Measurements from ENCODE around the gene PPP2R2D. TPM values are rescaled to one million over a fixed set of nuclear protein-coding genes. Genes with fewer than 3 reads are reported as not detected.

The PPP2R2D gene
- total and polyA plus RNA-seq, 4 donors, result 15.6 to 51.4 (median 22.0) TPM

DNA sequence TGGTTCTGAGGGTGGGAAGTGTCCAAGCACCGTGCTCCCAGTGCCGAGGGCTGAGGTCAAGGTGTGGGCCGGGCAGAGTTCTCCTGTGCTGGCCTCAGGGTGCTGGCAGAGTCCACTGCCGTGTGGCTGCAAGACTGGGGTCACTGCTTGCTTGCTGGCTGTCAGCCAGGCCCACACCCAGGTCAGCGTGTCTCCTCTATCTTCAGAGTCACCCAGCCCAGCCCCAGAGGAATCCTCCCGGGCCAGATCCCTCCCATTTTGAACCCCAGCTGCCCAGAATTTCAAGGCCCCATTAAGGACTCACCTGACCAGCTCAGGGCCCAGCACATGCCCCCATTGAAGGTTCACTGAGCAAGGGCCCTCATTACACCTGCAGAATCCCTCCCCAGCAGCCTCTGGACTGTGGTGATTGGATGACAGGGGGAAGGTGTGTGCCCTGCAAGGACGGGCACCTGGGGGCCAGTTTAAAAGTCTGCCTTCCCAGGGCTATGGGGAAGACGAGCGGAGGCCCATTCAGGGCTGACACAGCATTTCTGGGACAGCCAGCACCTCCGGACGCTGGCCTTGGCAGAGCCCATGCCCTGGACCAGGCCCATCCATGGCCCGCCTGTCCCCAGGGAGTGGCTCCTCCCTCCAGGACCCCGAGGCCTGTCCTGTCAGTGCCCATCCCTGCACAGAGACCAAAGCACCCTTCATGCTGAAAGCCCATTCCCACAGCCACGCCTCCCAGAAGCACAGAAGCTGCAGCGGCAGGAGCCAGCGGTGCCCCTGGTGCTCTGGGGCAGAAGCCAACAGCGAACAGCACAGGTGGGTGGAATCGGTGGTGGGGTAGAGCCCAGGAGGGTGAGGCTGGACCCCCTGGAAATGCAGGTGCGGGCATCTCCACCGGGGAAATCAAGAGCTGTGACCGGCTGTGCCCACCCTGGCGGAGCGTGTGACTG is 45.1 kb upstream of the PPP2R2D start:
- no peaks in the 10 kb centered on the region for H3K4me1 ChIP-seq (ENCODE audit: control insufficient read depth in 5 of 5, insufficient read depth in 5 of 5, low read length in 5 of 5)
- TF ChIP-seq, protein P1, sequence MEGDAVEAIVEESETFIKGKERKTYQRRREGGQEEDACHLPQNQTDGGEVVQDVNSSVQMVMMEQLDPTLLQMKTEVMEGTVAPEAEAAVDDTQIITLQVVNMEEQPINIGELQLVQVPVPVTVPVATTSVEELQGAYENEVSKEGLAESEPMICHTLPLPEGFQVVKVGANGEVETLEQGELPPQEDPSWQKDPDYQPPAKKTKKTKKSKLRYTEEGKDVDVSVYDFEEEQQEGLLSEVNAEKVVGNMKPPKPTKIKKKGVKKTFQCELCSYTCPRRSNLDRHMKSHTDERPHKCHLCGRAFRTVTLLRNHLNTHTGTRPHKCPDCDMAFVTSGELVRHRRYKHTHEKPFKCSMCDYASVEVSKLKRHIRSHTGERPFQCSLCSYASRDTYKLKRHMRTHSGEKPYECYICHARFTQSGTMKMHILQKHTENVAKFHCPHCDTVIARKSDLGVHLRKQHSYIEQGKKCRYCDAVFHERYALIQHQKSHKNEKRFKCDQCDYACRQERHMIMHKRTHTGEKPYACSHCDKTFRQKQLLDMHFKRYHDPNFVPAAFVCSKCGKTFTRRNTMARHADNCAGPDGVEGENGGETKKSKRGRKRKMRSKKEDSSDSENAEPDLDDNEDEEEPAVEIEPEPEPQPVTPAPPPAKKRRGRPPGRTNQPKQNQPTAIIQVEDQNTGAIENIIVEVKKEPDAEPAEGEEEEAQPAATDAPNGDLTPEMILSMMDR (IDR thresholded peaks at IDR 0.05; ENCODE audit: control extremely low read depth, extremely low read depth), result no peak
- no peak overlapping the region for H3K4me3 ChIP-seq
- no peak for ATAC-seq (ENCODE audit: insufficient read depth, low FRiP score)
- H3K27ac ChIP-seq (ENCODE audit: low read depth in 1 of 2, low read length in 1 of 2), result no peak overlapping the region
- H3K9me3 ChIP-seq (ENCODE audit: control insufficient read depth in 4 of 4, insufficient read depth in 3 of 4, low read length in 3 of 4), result peaks cover 0 to 1% (median 0%) of the 10 kb centered on the region in 4 donors
- WGBS, 2 donors, result 84% methylated on average over 23 of the region's 23 CpGs
- DNase-seq, result no peak
- no peak overlapping the region for H3K9ac ChIP-seq (ENCODE audit: insufficient read depth in 1 of 2, low read length in 2 of 2)
- H3K27me3 ChIP-seq (ENCODE audit: control insufficient read depth in 3 of 3, insufficient read depth in 3 of 3, low read length in 2 of 3), result peaks cover 0 to 3% (median 0%) of the 10 kb centered on the region in 3 donors
- H3K36me3 ChIP-seq (ENCODE audit: control insufficient read depth in 4 of 4, insufficient read depth in 4 of 4, low read length in 4 of 4), result no peaks in the 10 kb centered on the region

DNA sequence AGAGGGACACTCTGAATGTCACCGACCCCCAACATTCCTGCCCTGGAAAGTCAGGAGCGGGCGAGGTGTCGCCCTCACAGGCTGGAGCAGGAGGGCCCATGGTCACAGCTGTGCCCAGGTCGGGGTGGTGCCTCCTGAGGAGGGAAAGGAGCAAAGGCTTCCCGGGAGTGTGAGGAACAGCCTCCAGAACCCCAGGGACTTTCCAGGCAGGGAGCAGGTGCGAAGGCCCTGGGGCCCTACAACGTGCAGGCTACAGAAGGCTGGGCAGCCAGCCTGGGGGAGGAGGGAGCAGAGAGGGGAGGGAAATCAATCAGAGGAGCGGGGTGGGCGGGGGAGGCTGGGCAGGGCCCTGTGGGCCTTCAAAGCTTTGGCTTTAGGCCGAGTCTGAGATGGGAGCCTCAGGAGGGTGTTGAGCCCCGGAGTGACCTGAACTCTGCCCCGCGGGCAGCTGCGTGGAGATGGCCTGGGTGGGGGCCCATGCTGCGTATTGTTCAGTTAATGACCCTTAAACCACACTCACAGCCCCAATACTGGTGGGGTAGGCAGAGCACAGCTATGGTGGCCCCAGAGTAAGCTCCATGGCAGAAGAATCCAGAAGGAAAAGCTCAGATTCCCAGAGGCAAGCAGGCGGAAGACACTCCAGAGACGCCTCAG is 44.2 kb upstream of the PPP2R2D start:
- Histone ChIP-seq H3K27ac (ENCODE audit: low read depth in 1 of 2, low read length in 1 of 2) (no peak overlapping the region), H3K9ac (ENCODE audit: insufficient read depth in 1 of 2, low read length in 2 of 2) (no peak overlapping the region), H3K4me1 (ENCODE audit: control insufficient read depth in 5 of 5, insufficient read depth in 5 of 5, low read length in 5 of 5) (no peaks in the 10 kb centered on the region), H3K36me3 (ENCODE audit: control insufficient read depth in 4 of 4, insufficient read depth in 4 of 4, low read length in 4 of 4) (no peaks in the 10 kb centered on the region), H3K27me3 (ENCODE audit: control insufficient read depth in 3 of 3, insufficient read depth in 3 of 3, low read length in 2 of 3) (peaks cover 0 to 3% (median 0%) of the 10 kb centered on the region in 3 donors), H3K9me3 (ENCODE audit: control insufficient read depth in 4 of 4, insufficient read depth in 3 of 4, low read length in 3 of 4) (no peaks in the 10 kb centered on the region), H3K4me3 (no peak overlapping the region)
- ATAC-seq (ENCODE audit: insufficient read depth, low FRiP score) (no peak), DNase-seq (no peak)
- TF ChIP-seq, protein P1 (IDR thresholded peaks at IDR 0.05; ENCODE audit: control extremely low read depth, extremely low read depth), result no peak
- 82 to 89% methylated on average over 18 of the region's 18 CpGs for WGBS, 2 donors

- Histone ChIP-seq H3K36me3 (ENCODE audit: control insufficient read depth in 4 of 4, insufficient read depth in 4 of 4, low read length in 4 of 4) (no peaks in the 10 kb centered on the region), H3K4me3 (no peak overlapping the region), H3K9ac (ENCODE audit: insufficient read depth in 1 of 2, low read length in 2 of 2) (no peak overlapping the region), H3K9me3 (ENCODE audit: control insufficient read depth in 4 of 4, insufficient read depth in 3 of 4, low read length in 3 of 4) (peaks cover 0 to under 1% (median 0%) of the 10 kb centered on the region in 4 donors), H3K27me3 (ENCODE audit: control insufficient read depth in 3 of 3, insufficient read depth in 3 of 3, low read length in 2 of 3) (peaks cover 0 to 6% (median 0%) of the 10 kb centered on the region in 3 donors), H3K27ac (ENCODE audit: low read depth in 1 of 2, low read length in 1 of 2) (no peak overlapping the region), H3K4me1 (ENCODE audit: control insufficient read depth in 5 of 5, insufficient read depth in 5 of 5, low read length in 5 of 5) (no peaks in the 10 kb centered on the region)
- no peak for DNase-seq
- 83 to 84% methylated on average over 33 of the region's 33 CpGs for WGBS, 2 donors
- no peak for ATAC-seq (ENCODE audit: insufficient read depth, low FRiP score)
- TF ChIP-seq, protein P1 (IDR thresholded peaks at IDR 0.05; ENCODE audit: control extremely low read depth, extremely low read depth), result no peak
These were observed 43.4 kb upstream of the PPP2R2D start for GRCh38 chr10:131857156-131858117.

Data from lung (tissue), 12 donors.